Liver (tissue), 9 donors: ENCODE data around the gene B3GALNT1. TPM values are rescaled to one million over a fixed set of nuclear protein-coding genes. Genes with fewer than 3 reads are reported as not detected.

ENCODE experiments used
- DNase-seq: peaks from one replicate; pipeline ENCODE4 v3.0.0-alpha.2; 2017; ENCODE audit warnings: low spot score
- H3K27ac ChIP-seq, 2 donors: one replicate each; pipeline ENCODE4 v1.7.0; 2013; ENCODE audit warnings: inconsistent platforms in 2 of 2, low read length in 2 of 2, control low read depth in 1 of 2, low read depth in 1 of 2, mild to moderate bottlenecking in 1 of 2
- H3K27me3 ChIP-seq, 4 donors: one replicate each; pipeline versions ENCODE4 v1.6.1 to v1.7.0; 2013; ENCODE audit warnings: low read length in 3 of 4, inconsistent platforms in 1 of 4, mild to moderate bottlenecking in 1 of 4, moderate library complexity in 1 of 4; ENCODE audit not compliant: control insufficient read depth in 4 of 4, insufficient read depth in 4 of 4
- H3K36me3 ChIP-seq, 4 donors: one replicate each; pipeline versions ENCODE4 v1.6.1 to v1.7.0; 2013; ENCODE audit warnings: low read length in 3 of 4, mild to moderate bottlenecking in 3 of 4, low read depth in 1 of 4, moderate library complexity in 1 of 4; ENCODE audit not compliant: control insufficient read depth in 4 of 4, insufficient read depth in 3 of 4
- H3K4me1 ChIP-seq, 4 donors: one replicate each; pipeline versions ENCODE4 v1.6.1 to v1.7.0; 2013; ENCODE audit warnings: low read length in 3 of 4, mild to moderate bottlenecking in 3 of 4, moderate library complexity in 1 of 4; ENCODE audit not compliant: control insufficient read depth in 4 of 4, insufficient read depth in 4 of 4
- H3K4me3 ChIP-seq, 3 donors: one replicate each; pipeline versions ENCODE4 v1.6.1 to v1.7.0; 2013; ENCODE audit warnings: low read length in 3 of 3, control low read depth in 1 of 3, low read depth in 1 of 3, mild to moderate bottlenecking in 1 of 3
- H3K9ac ChIP-seq, 2 donors: one replicate each; pipeline ENCODE4 v1.7.0; 2013; ENCODE audit warnings: low read length in 2 of 2, mild to moderate bottlenecking in 2 of 2, moderate library complexity in 2 of 2, control low read depth in 1 of 2, low read depth in 1 of 2
- H3K9me3 ChIP-seq, 4 donors: one replicate each; pipeline versions ENCODE4 v1.6.1 to v1.7.0; 2013; ENCODE audit warnings: low read length in 3 of 4; ENCODE audit not compliant: control insufficient read depth in 4 of 4
- EGR1 ChIP-seq, 2 donors: IDR thresholded peaks; 2 replicates each; pipeline ENCODE4 v1.6.1; 2016 to 2018; ENCODE audit warnings: antibody characterized with exemption in 2 of 2, low read depth in 2 of 2
- FOXA1 ChIP-seq: IDR thresholded peaks from 2 replicates; pipeline ENCODE4 v1.6.1; 2016; ENCODE audit warnings: antibody characterized with exemption
- FOXA2 ChIP-seq: IDR thresholded peaks from 2 replicates; pipeline ENCODE4 v1.6.1; 2016; ENCODE audit warnings: antibody characterized with exemption
- GABPA ChIP-seq, 2 donors: IDR thresholded peaks in 1 of 2; conservative IDR thresholded peaks in 1 of 2; 2 replicates each; pipeline ENCODE4 v1.6.1; 2016; ENCODE audit warnings: antibody characterized with exemption in 2 of 2, mild to moderate bottlenecking in 1 of 2, moderate library complexity in 1 of 2
- HNF4A ChIP-seq, 2 donors: conservative IDR thresholded peaks; 2 replicates each; pipeline ENCODE4 v1.6.1; 2016; ENCODE audit warnings: antibody characterized with exemption in 2 of 2, mild to moderate bottlenecking in 2 of 2
- HNF4G ChIP-seq: IDR thresholded peaks from 2 replicates; pipeline ENCODE4 v1.6.1; 2016; ENCODE audit warnings: antibody characterized with exemption
- JUND ChIP-seq, 2 donors: IDR thresholded peaks; 2 replicates each; pipeline ENCODE4 v1.6.1; 2016; ENCODE audit warnings: antibody characterized with exemption in 2 of 2
- NR2F2 ChIP-seq: IDR thresholded peaks from 2 replicates; pipeline ENCODE4 v1.6.1; 2016; ENCODE audit warnings: antibody characterized with exemption
- RAD21 ChIP-seq, 2 donors: IDR thresholded peaks; 2 replicates each; pipeline ENCODE4 v1.6.1; 2016; ENCODE audit warnings: antibody characterized with exemption in 2 of 2, mild to moderate bottlenecking in 2 of 2
- RXRA ChIP-seq, 2 donors: IDR thresholded peaks; 2 replicates each; pipeline ENCODE4 v1.6.1; 2017 to 2018; ENCODE audit warnings: antibody characterized with exemption in 2 of 2, mild to moderate bottlenecking in 1 of 2
- SP1 ChIP-seq: IDR thresholded peaks from 2 replicates; pipeline ENCODE4 v1.6.1; 2018; ENCODE audit warnings: antibody characterized with exemption, mild to moderate bottlenecking
- TAF1 ChIP-seq: conservative IDR thresholded peaks from 2 replicates; pipeline ENCODE4 v1.6.1; 2016; ENCODE audit warnings: antibody characterized with exemption, mild to moderate bottlenecking
- YY1 ChIP-seq: IDR thresholded peaks from 2 replicates; pipeline ENCODE4 v1.6.1; 2016; ENCODE audit warnings: antibody characterized with exemption, mild to moderate bottlenecking
- WGBS: extraction: QIAGEN DNeasy Blood & Tissue Kit; methylation state at CpG from one replicate; pipeline ENCODE4 v1.1.7; 2013; 5-methylcytosine and 5-hydroxymethylcytosine counted together
- polyA plus RNA-seq, 2 donors: library from polyadenylated mRNA; stranded (reverse) in 1 of 2; unstranded in 1 of 2; fragments of 200-250 nt in 1 of 2; fragments of >200 nt in 1 of 2; fragmentation: Nextera tagmentation in 1 of 2; extraction: Ambion mirVana in 1 of 2; gene quantifications; one replicate each; pipeline versions ENCODE4 v1.2.1 to v1.2.3, GENCODE V29; 2013 to 2015
- total RNA-seq, 2 donors: library from RNA; depleted of rRNA; stranded (reverse); fragments of >200 nt; gene quantifications; one replicate each; pipeline ENCODE4 v1.2.3, GENCODE V29; 2014
- TF ChIP-seq, protein P1 (sequence below): fragments of 150-350 bp; IDR thresholded peaks from 2 replicates; pipeline ENCODE4 v1.5.1; 2017; ENCODE audit warnings: improper control_type of control experiment, low read depth, low read length; ENCODE audit not compliant: missing input control
- TF ChIP-seq, protein P2 (sequence below): IDR thresholded peaks from 2 replicates; pipeline ENCODE4 v1.6.1; 2016; ENCODE audit warnings: antibody characterized with exemption
- TF ChIP-seq, protein P3 (sequence below): IDR thresholded peaks from 2 replicates; pipeline ENCODE4 v1.6.1; 2016; ENCODE audit warnings: antibody characterized with exemption, mild to moderate bottlenecking
- TF ChIP-seq, protein P4 (sequence below): IDR thresholded peaks from 2 replicates; pipeline ENCODE4 v1.6.1; 2016; ENCODE audit warnings: antibody characterized with exemption
- TF ChIP-seq, protein P5 (sequence below): IDR thresholded peaks from 2 replicates; pipeline ENCODE4 v1.6.1; 2016; ENCODE audit warnings: antibody characterized with exemption
- donor health status: healthy.
- donor health status: healthy.
- donor health status: healthy.
- donor health status: healthy.
- donor health status: healthy.

Gene B3GALNT1
- total and polyA plus RNA-seq, 4 donors: 0.56 to 23.7 (median 1.00) TPM

DNA sequence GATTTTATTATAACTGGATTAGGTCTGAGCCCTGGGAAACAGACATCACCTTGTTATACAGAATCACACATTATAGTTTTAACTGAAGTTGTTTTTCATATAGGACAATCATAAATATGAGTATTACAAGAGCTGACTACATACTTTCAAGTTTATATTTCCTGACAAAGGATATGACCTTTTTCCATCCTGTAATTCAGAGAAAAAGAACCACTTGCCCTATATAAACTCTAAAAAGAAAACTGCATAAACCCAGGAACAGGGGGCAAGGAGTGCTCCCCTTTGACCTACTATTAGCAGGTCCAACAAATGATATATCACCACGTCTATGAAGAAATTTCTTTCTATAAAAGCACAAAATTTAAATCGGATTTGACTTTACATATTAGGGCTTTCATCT, 20.9 kb downstream of the B3GALNT1 start:
- no peak overlapping the region for H3K27ac ChIP-seq
- no peak for TF ChIP-seq HNF4A (conservative IDR thresholded peaks at IDR 0.05)
- TF ChIP-seq HNF4G: no peak
- no peak for TF ChIP-seq RAD21 (IDR thresholded peaks at IDR 0.05)
- TF ChIP-seq YY1: no peak
- no peak for TF ChIP-seq GABPA (IDR thresholded peaks at IDR 0.05 in 1 of 2, conservative IDR thresholded peaks at IDR 0.05 in 1 of 2)
- TF ChIP-seq SP1: no peak
- TF ChIP-seq FOXA1: no peak
- TF ChIP-seq, protein P1, sequence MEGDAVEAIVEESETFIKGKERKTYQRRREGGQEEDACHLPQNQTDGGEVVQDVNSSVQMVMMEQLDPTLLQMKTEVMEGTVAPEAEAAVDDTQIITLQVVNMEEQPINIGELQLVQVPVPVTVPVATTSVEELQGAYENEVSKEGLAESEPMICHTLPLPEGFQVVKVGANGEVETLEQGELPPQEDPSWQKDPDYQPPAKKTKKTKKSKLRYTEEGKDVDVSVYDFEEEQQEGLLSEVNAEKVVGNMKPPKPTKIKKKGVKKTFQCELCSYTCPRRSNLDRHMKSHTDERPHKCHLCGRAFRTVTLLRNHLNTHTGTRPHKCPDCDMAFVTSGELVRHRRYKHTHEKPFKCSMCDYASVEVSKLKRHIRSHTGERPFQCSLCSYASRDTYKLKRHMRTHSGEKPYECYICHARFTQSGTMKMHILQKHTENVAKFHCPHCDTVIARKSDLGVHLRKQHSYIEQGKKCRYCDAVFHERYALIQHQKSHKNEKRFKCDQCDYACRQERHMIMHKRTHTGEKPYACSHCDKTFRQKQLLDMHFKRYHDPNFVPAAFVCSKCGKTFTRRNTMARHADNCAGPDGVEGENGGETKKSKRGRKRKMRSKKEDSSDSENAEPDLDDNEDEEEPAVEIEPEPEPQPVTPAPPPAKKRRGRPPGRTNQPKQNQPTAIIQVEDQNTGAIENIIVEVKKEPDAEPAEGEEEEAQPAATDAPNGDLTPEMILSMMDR: no peak
- TF ChIP-seq JUND (IDR thresholded peaks at IDR 0.05): no peak
- TF ChIP-seq RXRA (IDR thresholded peaks at IDR 0.05): no peak
- TF ChIP-seq, protein P2, sequence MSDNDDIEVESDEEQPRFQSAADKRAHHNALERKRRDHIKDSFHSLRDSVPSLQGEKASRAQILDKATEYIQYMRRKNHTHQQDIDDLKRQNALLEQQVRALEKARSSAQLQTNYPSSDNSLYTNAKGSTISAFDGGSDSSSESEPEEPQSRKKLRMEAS: no peak
- TF ChIP-seq, protein P3, sequence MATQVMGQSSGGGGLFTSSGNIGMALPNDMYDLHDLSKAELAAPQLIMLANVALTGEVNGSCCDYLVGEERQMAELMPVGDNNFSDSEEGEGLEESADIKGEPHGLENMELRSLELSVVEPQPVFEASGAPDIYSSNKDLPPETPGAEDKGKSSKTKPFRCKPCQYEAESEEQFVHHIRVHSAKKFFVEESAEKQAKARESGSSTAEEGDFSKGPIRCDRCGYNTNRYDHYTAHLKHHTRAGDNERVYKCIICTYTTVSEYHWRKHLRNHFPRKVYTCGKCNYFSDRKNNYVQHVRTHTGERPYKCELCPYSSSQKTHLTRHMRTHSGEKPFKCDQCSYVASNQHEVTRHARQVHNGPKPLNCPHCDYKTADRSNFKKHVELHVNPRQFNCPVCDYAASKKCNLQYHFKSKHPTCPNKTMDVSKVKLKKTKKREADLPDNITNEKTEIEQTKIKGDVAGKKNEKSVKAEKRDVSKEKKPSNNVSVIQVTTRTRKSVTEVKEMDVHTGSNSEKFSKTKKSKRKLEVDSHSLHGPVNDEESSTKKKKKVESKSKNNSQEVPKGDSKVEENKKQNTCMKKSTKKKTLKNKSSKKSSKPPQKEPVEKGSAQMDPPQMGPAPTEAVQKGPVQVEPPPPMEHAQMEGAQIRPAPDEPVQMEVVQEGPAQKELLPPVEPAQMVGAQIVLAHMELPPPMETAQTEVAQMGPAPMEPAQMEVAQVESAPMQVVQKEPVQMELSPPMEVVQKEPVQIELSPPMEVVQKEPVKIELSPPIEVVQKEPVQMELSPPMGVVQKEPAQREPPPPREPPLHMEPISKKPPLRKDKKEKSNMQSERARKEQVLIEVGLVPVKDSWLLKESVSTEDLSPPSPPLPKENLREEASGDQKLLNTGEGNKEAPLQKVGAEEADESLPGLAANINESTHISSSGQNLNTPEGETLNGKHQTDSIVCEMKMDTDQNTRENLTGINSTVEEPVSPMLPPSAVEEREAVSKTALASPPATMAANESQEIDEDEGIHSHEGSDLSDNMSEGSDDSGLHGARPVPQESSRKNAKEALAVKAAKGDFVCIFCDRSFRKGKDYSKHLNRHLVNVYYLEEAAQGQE: no peak
- TF ChIP-seq NR2F2: no peak
- TF ChIP-seq TAF1: no peak
- TF ChIP-seq FOXA2: no peak
- no peak for TF ChIP-seq EGR1 (IDR thresholded peaks at IDR 0.05; ENCODE audit: low read depth in 2 of 2)
- TF ChIP-seq, protein P4, sequence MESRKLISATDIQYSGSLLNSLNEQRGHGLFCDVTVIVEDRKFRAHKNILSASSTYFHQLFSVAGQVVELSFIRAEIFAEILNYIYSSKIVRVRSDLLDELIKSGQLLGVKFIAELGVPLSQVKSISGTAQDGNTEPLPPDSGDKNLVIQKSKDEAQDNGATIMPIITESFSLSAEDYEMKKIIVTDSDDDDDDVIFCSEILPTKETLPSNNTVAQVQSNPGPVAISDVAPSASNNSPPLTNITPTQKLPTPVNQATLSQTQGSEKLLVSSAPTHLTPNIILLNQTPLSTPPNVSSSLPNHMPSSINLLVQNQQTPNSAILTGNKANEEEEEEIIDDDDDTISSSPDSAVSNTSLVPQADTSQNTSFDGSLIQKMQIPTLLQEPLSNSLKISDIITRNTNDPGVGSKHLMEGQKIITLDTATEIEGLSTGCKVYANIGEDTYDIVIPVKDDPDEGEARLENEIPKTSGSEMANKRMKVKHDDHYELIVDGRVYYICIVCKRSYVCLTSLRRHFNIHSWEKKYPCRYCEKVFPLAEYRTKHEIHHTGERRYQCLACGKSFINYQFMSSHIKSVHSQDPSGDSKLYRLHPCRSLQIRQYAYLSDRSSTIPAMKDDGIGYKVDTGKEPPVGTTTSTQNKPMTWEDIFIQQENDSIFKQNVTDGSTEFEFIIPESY: no peak
- TF ChIP-seq, protein P5, sequence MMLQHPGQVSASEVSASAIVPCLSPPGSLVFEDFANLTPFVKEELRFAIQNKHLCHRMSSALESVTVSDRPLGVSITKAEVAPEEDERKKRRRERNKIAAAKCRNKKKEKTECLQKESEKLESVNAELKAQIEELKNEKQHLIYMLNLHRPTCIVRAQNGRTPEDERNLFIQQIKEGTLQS: no peak
- H3K36me3 ChIP-seq: no peaks in the 10 kb centered on the region
- H3K9ac ChIP-seq: no peak overlapping the region
- WGBS: 83% methylated on average over 2 of the region's 2 CpGs
- H3K4me1 ChIP-seq: no peaks in the 10 kb centered on the region
- no peak for DNase-seq
- H3K27me3 ChIP-seq: no peaks in the 10 kb centered on the region
- no peaks in the 10 kb centered on the region for H3K9me3 ChIP-seq
- no peak overlapping the region for H3K4me3 ChIP-seq
